Karpas-422 (cell line): ENCODE results near the gene DYNC1I1. TPM values are rescaled to one million over a fixed set of nuclear protein-coding genes. Genes with fewer than 3 reads are reported as not detected.
A peak's percentile ranks its signal among the peaks of the same experiment; 100 is the strongest.

Experiments used
- DNase-seq: peaks from one replicate; pipeline ENCODE4 v3.0.0-alpha.2; 2015
- H2AFZ ChIP-seq: fragments of 200-600 bp; sonication (generic); 2 replicates; pipeline ENCODE4 v1.6.1; 2014; ENCODE audit warnings: antibody characterized with exemption, low read length, mixed read lengths
- H3K27ac ChIP-seq: fragments of 200-600 bp; sonication (generic); 2 replicates; pipeline ENCODE4 v1.5.1; 2014; ENCODE audit warnings: mild to moderate bottlenecking, low read length, moderate library complexity
- H3K27me3 ChIP-seq: fragments of 200-600 bp; sonication (generic); 2 replicates; pipeline ENCODE4 v1.6.1; 2014; ENCODE audit warnings: low read length, mixed read lengths
- H3K36me3 ChIP-seq: fragments of 200-600 bp; sonication (generic); 2 replicates; pipeline ENCODE4 v1.6.1; 2014; ENCODE audit warnings: low read length, mixed read lengths; ENCODE audit not compliant: insufficient read depth
- H3K4me1 ChIP-seq: fragments of 200-600 bp; sonication (generic); 2 replicates; pipeline ENCODE4 v1.6.1; 2014; ENCODE audit warnings: mild to moderate bottlenecking, low read length, mixed read lengths
- H3K4me2 ChIP-seq: fragments of 200-600 bp; sonication (generic); 2 replicates; pipeline ENCODE4 v1.6.1; 2014; ENCODE audit warnings: low read length, low read depth, mild to moderate bottlenecking; ENCODE audit not compliant: poor library complexity, severe bottlenecking
- H3K4me3 ChIP-seq: fragments of 200-600 bp; sonication (generic); 2 replicates; pipeline ENCODE4 v1.5.1; 2014; ENCODE audit warnings: mild to moderate bottlenecking, antibody characterized with exemption, low read length, mixed read lengths
- H3K79me2 ChIP-seq: fragments of 200-600 bp; sonication (generic); 2 replicates; pipeline ENCODE4 v1.6.1; 2014; ENCODE audit warnings: mild to moderate bottlenecking, low read length, mixed read lengths
- H3K9ac ChIP-seq: fragments of 200-600 bp; sonication (generic); 2 replicates; pipeline ENCODE4 v1.6.0; 2014; ENCODE audit warnings: low read length
- H3K9me2 ChIP-seq: fragments of 200-600 bp; sonication (generic), shearing (Covaris generic); replicated peaks from 2 replicates; pipeline ENCODE4 v1.6.0; 2014; ENCODE audit warnings: mild to moderate bottlenecking, low read length, moderate library complexity; ENCODE audit not compliant: insufficient read depth
- H3K9me3 ChIP-seq: fragments of 300-700, 200-600 bp; sonication (generic); 2 replicates; pipeline ENCODE4 v1.6.1; 2014; ENCODE audit warnings: low read length, mixed read lengths
- H4K20me1 ChIP-seq: fragments of 200-600 bp; sonication (generic); 2 replicates; pipeline ENCODE4 v1.6.1; 2014; ENCODE audit warnings: mild to moderate bottlenecking, antibody characterized with exemption, low read length, low read depth; ENCODE audit not compliant: insufficient read depth
- total RNA-seq: library from RNA; depleted of rRNA; stranded (reverse); fragments of >200 nt; shearing (Covaris generic); gene quantifications from 2 replicates; pipeline ENCODE4 v1.2.3, GENCODE V29; 2014; ENCODE audit warnings: low replicate concordance

DYNC1I1 gene
- total RNA-seq, 1 experiment from 2014 or later: not detected

DNA sequence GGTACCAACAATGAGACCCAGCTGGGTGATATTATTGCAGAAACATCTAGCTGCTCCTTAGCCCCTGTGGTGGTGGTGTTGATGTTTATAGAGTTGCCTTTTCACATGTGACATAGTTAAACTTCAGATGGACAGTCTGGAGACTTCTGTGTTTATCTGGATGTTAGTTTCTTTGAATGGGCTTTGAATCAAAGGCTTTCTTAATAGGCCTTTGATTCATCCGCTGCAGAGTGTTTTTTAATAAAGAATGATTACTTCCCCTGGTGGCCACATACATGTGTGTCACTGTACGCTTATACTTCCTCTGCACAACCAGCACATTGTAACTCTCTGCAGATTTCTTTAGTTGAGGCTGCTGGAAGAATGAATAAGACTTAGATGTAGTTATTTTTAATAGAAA, 221.0 kb downstream of the DYNC1I1 start:
- H3K4me2 ChIP-seq: no peak overlapping the region
- H3K79me2 ChIP-seq: no peaks in the 10 kb centered on the region
- H3K27me3 ChIP-seq: no peaks in the 10 kb centered on the region
- H4K20me1 ChIP-seq: no peaks in the 10 kb centered on the region
- no peak overlapping the region for H3K4me3 ChIP-seq
- peak; percentile 48 for DNase-seq
- H3K9ac ChIP-seq: no peak overlapping the region
- H3K9me3 ChIP-seq: no peaks in the 10 kb centered on the region
- H3K27ac ChIP-seq: no peak overlapping the region
- no peaks in the 10 kb centered on the region for H3K9me2 ChIP-seq
- no peak overlapping the region for H2AFZ ChIP-seq
- no peaks in the 10 kb centered on the region for H3K4me1 ChIP-seq
- no peaks in the 10 kb centered on the region for H3K36me3 ChIP-seq

DNA sequence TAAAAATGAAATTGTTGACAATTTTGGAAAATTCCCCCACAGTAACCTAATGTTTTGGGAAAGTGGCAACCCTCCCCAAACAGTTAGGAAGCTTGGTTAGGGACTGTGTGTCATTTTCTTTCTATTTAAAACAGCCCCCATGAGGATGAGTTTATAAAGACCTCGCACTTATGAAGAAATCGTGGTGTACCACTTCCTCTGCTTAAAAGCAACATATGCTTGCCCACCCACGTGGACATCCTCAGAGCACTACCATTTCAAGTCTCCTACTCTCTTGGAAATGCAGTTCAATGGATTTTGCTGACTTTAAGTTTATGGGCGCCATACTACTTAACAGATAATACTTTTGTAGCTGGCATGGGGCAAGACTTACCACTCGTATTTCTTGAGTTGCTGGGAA, 223.8 kb downstream of the DYNC1I1 start:
- H3K27ac ChIP-seq: no peak overlapping the region
- DNase-seq: no peak
- H3K27me3 ChIP-seq: no peaks in the 10 kb centered on the region
- no peak overlapping the region for H3K4me3 ChIP-seq
- H3K4me1 ChIP-seq: no peaks in the 10 kb centered on the region
- H3K36me3 ChIP-seq: no peaks in the 10 kb centered on the region
- no peaks in the 10 kb centered on the region for H3K9me3 ChIP-seq
- H4K20me1 ChIP-seq: no peaks in the 10 kb centered on the region
- no peak overlapping the region for H3K4me2 ChIP-seq
- no peak overlapping the region for H2AFZ ChIP-seq
- no peak overlapping the region for H3K9ac ChIP-seq
- H3K79me2 ChIP-seq: no peaks in the 10 kb centered on the region
- no peaks in the 10 kb centered on the region for H3K9me2 ChIP-seq

DNA sequence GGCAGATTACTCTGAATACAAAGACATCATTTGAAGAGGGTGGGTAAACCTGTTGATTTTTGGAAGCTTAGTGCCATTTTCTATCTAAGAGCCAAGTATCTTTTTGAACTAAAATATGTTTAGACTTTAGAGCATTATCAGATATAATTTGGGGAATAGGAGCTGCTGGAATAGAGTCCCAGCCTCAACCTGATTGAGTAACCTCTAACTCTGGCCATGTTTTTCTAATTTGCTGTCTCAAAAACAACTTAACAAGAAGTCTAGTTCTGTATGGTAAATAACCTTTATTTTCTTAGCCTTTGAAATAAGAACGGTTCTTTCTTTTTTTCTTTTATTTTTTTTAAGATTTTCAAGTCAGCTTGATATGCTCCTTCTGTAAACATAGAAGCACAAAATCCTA, 224.5 kb downstream of the DYNC1I1 start:
- Histone ChIP-seq H4K20me1 (no peaks in the 10 kb centered on the region), H3K9me2 (no peaks in the 10 kb centered on the region), H2AFZ (no peak overlapping the region), H3K4me2 (no peak overlapping the region), H3K9ac (no peak overlapping the region), H3K9me3 (no peaks in the 10 kb centered on the region), H3K36me3 (no peaks in the 10 kb centered on the region), H3K27ac (no peak overlapping the region), H3K27me3 (no peaks in the 10 kb centered on the region), H3K4me3 (no peak overlapping the region), H3K79me2 (no peaks in the 10 kb centered on the region), H3K4me1 (no peaks in the 10 kb centered on the region)
- DNase-seq: no peak

DNA sequence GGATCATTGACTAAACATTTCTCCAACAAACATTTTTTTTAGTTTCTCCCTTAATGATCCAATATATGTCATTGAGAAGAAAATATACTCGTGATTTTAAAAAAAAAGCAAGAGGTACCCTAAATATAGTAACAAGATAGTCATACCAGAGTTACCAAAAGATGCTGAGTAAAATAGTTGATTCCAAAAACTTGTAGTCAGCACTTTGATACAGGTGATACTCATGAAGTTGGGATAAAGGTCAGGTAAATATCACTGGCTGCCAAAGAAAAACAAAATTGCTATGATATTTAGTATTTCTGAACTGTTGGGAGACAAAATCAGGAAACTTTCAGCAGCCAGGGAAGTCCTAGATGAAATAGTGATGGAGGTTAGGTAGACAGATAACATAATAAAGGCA, 225.3 kb downstream of the DYNC1I1 start:
- Histone ChIP-seq H3K36me3 (no peaks in the 10 kb centered on the region), H3K9me3 (no peaks in the 10 kb centered on the region), H3K9me2 (no peaks in the 10 kb centered on the region), H3K9ac (no peak overlapping the region), H3K79me2 (no peaks in the 10 kb centered on the region), H3K4me1 (no peaks in the 10 kb centered on the region), H3K27me3 (no peaks in the 10 kb centered on the region), H3K27ac (no peak overlapping the region), H3K4me2 (no peak overlapping the region), H3K4me3 (no peak overlapping the region), H4K20me1 (no peaks in the 10 kb centered on the region), H2AFZ (no peak overlapping the region)
- DNase-seq: no peak

DNA sequence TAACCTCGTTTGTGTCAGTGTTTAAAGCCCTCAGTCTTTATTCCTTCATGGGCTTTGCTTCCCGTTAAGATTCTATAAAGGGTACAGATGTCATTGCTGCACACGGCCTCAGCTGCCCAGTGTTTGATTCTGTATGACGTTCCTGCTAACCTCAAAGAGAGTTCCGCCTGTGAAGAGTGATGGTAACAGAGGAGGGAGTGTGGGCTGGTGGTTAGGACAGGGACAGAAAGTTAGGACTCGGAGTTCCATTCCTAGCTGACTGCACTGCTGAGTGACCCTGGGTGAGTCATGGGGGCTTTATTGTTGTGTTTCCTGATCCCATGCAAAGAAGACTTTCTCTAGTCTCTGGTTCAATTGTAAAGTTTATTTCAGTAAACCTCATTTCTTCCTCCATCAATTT, 227.1 kb downstream of the DYNC1I1 start:
- Histone ChIP-seq H3K79me2 (no peaks in the 10 kb centered on the region), H3K27ac (no peak overlapping the region), H2AFZ (no peak overlapping the region), H3K4me3 (no peak overlapping the region), H3K9me3 (no peaks in the 10 kb centered on the region), H3K36me3 (no peaks in the 10 kb centered on the region), H3K4me1 (no peaks in the 10 kb centered on the region), H3K27me3 (no peaks in the 10 kb centered on the region), H3K9me2 (no peaks in the 10 kb centered on the region), H3K9ac (no peak overlapping the region), H4K20me1 (no peaks in the 10 kb centered on the region), H3K4me2 (no peak overlapping the region)
- no peak for DNase-seq

DNA sequence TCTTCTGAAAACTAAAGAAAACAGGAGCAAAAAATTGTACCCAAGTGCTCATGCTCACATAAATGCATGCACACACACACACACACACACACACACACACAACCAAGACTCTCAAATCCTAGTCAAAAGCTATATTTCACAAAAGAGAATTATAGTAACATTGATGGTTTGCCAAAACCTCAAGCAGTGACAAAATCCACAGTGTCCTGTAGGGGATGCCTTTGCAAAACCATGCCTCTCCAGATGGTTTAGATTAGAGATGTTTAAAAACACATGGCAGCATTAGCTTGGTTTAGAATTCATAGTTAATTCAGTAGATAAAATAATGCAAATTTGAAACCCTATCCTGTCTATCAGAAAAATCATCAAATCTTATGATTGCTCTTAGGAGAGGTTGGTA, 232.2 kb downstream of the DYNC1I1 start:
- Histone ChIP-seq H3K9me3 (no peaks in the 10 kb centered on the region), H4K20me1 (no peaks in the 10 kb centered on the region), H3K9me2 (no peaks in the 10 kb centered on the region), H3K27ac (no peak overlapping the region), H3K4me3 (no peak overlapping the region), H3K79me2 (no peaks in the 10 kb centered on the region), H3K4me1 (no peaks in the 10 kb centered on the region), H3K36me3 (no peaks in the 10 kb centered on the region), H2AFZ (no peak overlapping the region), H3K9ac (no peak overlapping the region), H3K4me2 (no peak overlapping the region), H3K27me3 (no peaks in the 10 kb centered on the region)
- DNase-seq: no peak

DNA sequence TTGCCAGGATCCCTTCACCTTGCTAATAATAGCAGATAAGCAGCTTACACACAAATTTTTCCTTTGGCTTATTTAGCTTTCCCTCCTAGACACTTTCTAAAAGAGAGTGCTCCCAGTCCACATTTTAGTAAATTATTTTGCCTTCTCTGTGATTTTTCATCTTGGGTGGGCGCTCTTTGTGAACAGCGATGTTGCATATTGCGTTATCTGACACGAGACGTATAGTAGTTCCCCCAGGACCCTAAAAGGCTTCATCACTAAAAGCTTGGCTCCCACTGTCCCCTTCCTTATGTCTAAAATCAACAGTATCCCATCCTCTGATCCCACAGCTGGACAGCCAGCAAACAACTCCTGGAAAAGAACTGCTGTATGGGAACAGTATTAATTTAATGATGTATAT, 232.9 kb downstream of the DYNC1I1 start:
- no peak overlapping the region for H2AFZ ChIP-seq
- no peaks in the 10 kb centered on the region for H3K4me1 ChIP-seq
- no peaks in the 10 kb centered on the region for H3K9me3 ChIP-seq
- H3K79me2 ChIP-seq: no peaks in the 10 kb centered on the region
- H3K4me2 ChIP-seq: no peak overlapping the region
- no peaks in the 10 kb centered on the region for H4K20me1 ChIP-seq
- H3K9me2 ChIP-seq: no peaks in the 10 kb centered on the region
- no peaks in the 10 kb centered on the region for H3K27me3 ChIP-seq
- H3K36me3 ChIP-seq: no peaks in the 10 kb centered on the region
- no peak overlapping the region for H3K27ac ChIP-seq
- no peak overlapping the region for H3K9ac ChIP-seq
- H3K4me3 ChIP-seq: no peak overlapping the region
- DNase-seq: no peak

DNA sequence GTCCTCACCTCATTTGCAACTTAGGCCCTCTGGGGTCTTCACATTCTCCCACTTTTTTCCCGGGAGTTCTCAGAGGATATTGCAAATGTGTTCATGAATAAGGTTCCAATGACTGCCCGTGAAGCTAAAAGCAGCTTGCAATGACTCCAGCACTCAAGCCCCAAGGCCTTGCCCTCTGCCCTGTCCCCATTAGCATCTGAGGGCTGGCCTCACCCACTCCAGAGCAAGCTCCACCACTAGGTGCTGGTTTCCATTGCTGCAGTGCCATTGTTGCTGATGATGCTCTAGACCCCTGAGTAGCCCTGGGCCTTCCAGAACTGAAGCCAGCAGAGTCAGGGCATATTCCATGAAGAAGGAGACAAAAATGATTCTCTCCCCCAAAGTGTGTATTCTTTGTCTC, 236.8 kb downstream of the DYNC1I1 start:
- no peaks in the 10 kb centered on the region for H3K36me3 ChIP-seq
- no peaks in the 10 kb centered on the region for H3K79me2 ChIP-seq
- no peak overlapping the region for H3K9ac ChIP-seq
- no peak overlapping the region for H3K4me3 ChIP-seq
- H3K4me1 ChIP-seq: no peaks in the 10 kb centered on the region
- no peak overlapping the region for H2AFZ ChIP-seq
- H3K9me3 ChIP-seq: no peaks in the 10 kb centered on the region
- no peak overlapping the region for H3K4me2 ChIP-seq
- no peaks in the 10 kb centered on the region for H3K9me2 ChIP-seq
- H3K27me3 ChIP-seq: no peaks in the 10 kb centered on the region
- no peak for DNase-seq
- H3K27ac ChIP-seq: no peak overlapping the region
- H4K20me1 ChIP-seq: no peaks in the 10 kb centered on the region

DNA sequence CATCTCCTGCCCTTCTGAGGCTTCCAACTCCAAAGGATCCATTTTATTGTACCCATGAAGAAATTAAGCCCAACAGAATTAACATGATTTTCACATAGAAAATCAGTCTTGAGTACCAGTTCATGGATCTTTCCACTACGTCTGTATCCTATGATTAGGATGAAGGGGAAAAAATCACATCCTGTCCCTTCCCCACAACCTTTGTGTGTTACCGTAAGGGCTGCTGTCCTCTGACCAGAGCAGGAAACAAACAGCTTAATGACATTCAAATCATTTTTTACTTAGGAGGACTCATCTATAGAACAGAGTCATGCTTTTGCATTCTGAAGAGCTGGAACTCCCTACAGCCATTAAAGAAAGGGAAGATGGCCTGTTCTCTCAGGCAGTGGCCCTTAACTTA, 241.5 kb downstream of the DYNC1I1 start:
- no peaks in the 10 kb centered on the region for H4K20me1 ChIP-seq
- no peaks in the 10 kb centered on the region for H3K9me2 ChIP-seq
- H3K4me1 ChIP-seq: no peaks in the 10 kb centered on the region
- DNase-seq: no peak
- H3K27ac ChIP-seq: no peak overlapping the region
- no peaks in the 10 kb centered on the region for H3K36me3 ChIP-seq
- no peaks in the 10 kb centered on the region for H3K9me3 ChIP-seq
- H3K27me3 ChIP-seq: no peaks in the 10 kb centered on the region
- H3K9ac ChIP-seq: no peak overlapping the region
- no peak overlapping the region for H3K4me2 ChIP-seq
- H3K4me3 ChIP-seq: no peak overlapping the region
- H3K79me2 ChIP-seq: no peaks in the 10 kb centered on the region
- H2AFZ ChIP-seq: no peak overlapping the region
